MM.1S (cell line): ENCODE measurements around the gene MCL1.

ENCODE experiments used
- EZH2 ChIP-seq: fragments of 300-600 bp; sonication (generic); optimal IDR thresholded peaks from 2 replicates; pipeline ENCODE3; 2017; ENCODE audit warnings: low read depth, mild to moderate bottlenecking, antibody characterized with exemption, low read length, mixed read lengths
- EZH2phosphoT487 ChIP-seq: fragments of 300-600 bp; sonication (generic); IDR thresholded peaks from 2 replicates; pipeline ENCODE4 v1.6.1; 2018; ENCODE audit warnings: antibody characterized with exemption, low read length
- TF ChIP-seq, protein P1 (sequence below): fragments of 300-600 bp; sonication (generic); IDR thresholded peaks from 2 replicates; pipeline ENCODE4 v1.5.1; 2016; ENCODE audit warnings: antibody characterized with exemption, low read length, mixed read lengths

GRCh38 chr1:150544204-150544603, 35.2 kb downstream of the MCL1 start:
- TF ChIP-seq, protein P1, sequence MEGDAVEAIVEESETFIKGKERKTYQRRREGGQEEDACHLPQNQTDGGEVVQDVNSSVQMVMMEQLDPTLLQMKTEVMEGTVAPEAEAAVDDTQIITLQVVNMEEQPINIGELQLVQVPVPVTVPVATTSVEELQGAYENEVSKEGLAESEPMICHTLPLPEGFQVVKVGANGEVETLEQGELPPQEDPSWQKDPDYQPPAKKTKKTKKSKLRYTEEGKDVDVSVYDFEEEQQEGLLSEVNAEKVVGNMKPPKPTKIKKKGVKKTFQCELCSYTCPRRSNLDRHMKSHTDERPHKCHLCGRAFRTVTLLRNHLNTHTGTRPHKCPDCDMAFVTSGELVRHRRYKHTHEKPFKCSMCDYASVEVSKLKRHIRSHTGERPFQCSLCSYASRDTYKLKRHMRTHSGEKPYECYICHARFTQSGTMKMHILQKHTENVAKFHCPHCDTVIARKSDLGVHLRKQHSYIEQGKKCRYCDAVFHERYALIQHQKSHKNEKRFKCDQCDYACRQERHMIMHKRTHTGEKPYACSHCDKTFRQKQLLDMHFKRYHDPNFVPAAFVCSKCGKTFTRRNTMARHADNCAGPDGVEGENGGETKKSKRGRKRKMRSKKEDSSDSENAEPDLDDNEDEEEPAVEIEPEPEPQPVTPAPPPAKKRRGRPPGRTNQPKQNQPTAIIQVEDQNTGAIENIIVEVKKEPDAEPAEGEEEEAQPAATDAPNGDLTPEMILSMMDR = no peak
- no peak for TF ChIP-seq EZH2phosphoT487
- no peak for TF ChIP-seq EZH2
